ENCODE data around the gene TBX6.

DNA sequence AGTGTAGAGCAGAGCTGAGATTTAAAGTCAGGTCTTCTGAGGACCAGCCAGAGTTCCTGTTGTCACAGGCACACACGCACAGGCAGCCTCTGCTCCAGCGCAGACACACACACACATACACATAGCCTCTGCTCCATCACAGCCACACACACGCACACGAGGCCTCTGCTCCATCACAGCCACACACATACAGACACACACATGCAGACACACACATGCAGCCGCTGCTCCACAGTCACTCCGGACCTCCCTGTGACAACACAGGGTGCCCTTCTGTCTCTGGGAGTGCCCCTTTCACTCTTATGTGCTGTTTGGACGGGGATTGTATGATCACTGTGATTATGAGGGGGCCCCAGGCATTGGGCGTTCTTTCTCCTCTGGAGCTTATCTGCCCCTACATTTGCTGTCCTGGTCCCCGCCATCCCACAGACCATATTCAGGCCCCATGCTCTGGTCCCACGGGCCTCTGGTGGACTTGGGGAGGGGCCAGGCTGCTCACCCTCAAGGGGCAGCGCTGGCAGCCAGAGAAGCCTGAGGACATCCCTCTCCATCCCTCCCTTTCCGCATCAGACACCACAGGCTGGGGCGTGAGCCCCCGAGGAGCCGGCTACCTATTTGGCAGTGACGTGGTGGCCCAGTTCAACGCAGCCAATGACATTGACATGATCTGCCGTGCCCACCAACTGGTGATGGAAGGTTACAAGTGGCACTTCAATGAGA is 7.5 kb downstream of the TBX6 start:
- no peak for TF ChIP-seq TAF1 (IDR thresholded peaks at IDR 0.05; ENCODE audit: borderline replicate concordance, low read depth, low read length)
- TF ChIP-seq POLR2A (IDR thresholded peaks at IDR 0.05; ENCODE audit: low read depth, low read length): no peak
- TF ChIP-seq POLR2AphosphoS5 (IDR thresholded peaks at IDR 0.05; ENCODE audit: low read depth, low read length): 0 out of 2 replicates have a peak, but pooled peaks have one; percentile 22

Measured in GM12892 (cell line).